ENCODE results near the gene C22orf31.
A peak's percentile ranks its signal among the peaks of the same experiment; 100 is the strongest.

The C22orf31 gene

GRCh38 chr22:29061773-29062172 is at the start of gene C22orf31:
Gene C22orf31, minus strand, starts transcription at chr22:29061831. Its CDS starts 39 bp downstream, at chr22:29061792.
- no peak within 1 kb of the TSS for H3K4me3 ChIP-seq (ENCODE audit: low read length)
- no peak for DNase-seq (ENCODE audit: low read depth)
- no peak for TF ChIP-seq CTCF (conservative IDR thresholded peaks at IDR 0.05; ENCODE audit: low read length)

GRCh38 chr22:29110946-29111345 is 49.3 kb upstream of the C22orf31 start:
- TF ChIP-seq CTCF (conservative IDR thresholded peaks at IDR 0.05; ENCODE audit: low read length) = no peak
- no peak overlapping the region for H3K4me3 ChIP-seq (ENCODE audit: low read length)
- no peak for DNase-seq (ENCODE audit: low read depth)

- no peak for TF ChIP-seq CTCF (conservative IDR thresholded peaks at IDR 0.05; ENCODE audit: low read length)
- DNase-seq (ENCODE audit: low read depth) = no peak
- H3K4me3 ChIP-seq (ENCODE audit: low read length) = no peak overlapping the region
Measured at GRCh38 chr22:29109822-29110221, 48.2 kb upstream of the C22orf31 start.

GRCh38 chr22:29108137-29108536 is 46.5 kb upstream of the C22orf31 start:
- no peak for TF ChIP-seq CTCF (conservative IDR thresholded peaks at IDR 0.05; ENCODE audit: low read length)
- peak; percentile 67 for DNase-seq (ENCODE audit: low read depth)
- H3K4me3 ChIP-seq (ENCODE audit: low read length) = no peak overlapping the region

GRCh38 chr22:29106839-29107238 is 45.2 kb upstream of the C22orf31 start:
- TF ChIP-seq CTCF (conservative IDR thresholded peaks at IDR 0.05; ENCODE audit: low read length) = no peak
- no peak for DNase-seq (ENCODE audit: low read depth)
- H3K4me3 ChIP-seq (ENCODE audit: low read length) = no peak overlapping the region

- DNase-seq (ENCODE audit: low read depth) = no peak
- H3K4me3 ChIP-seq (ENCODE audit: low read length) = no peak overlapping the region
Measured at GRCh38 chr22:29105468-29105867, 43.8 kb upstream of the C22orf31 start.

GRCh38 chr22:29103121-29103520 is 41.5 kb upstream of the C22orf31 start:
- DNase-seq (ENCODE audit: low read depth) = no peak
- no peak overlapping the region for H3K4me3 ChIP-seq (ENCODE audit: low read length)
- no peak for TF ChIP-seq CTCF (conservative IDR thresholded peaks at IDR 0.05; ENCODE audit: low read length)

More at GRCh38 chr22:29105468-29105867, 43.8 kb upstream of the C22orf31 start:
- TF ChIP-seq CTCF (conservative IDR thresholded peaks at IDR 0.05; ENCODE audit: low read length) = no peak

All from AG10803 (cell line).